Measurements from ENCODE around the gene SYCP2L. TPM values are rescaled to one million over a fixed set of nuclear protein-coding genes. Genes with fewer than 3 reads are reported as not detected.

Gene SYCP2L
- polyA plus RNA-seq, 1 of the 3 experiments (the other 2 are of a cell fraction), result 0.82 TPM

DNA sequence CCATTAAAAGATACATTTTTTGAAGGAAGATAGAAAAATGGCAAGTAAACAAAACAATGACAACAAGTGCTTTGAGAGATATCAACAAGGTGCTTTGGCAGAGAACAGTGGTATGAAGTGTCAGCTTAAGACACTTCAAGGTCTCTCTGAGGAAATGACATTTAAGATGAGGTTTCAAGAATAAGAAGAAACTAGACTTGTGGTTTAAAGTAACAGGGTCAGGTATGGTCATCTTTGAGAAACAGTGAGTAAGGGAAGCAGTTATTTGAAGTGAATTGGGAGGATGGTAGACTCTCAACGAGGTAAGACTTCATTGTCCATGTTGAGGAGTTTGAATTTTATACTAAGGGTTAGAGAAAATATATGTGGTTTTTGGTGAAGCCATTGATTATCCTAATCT lies 77.8 kb downstream of the SYCP2L start (continued):
- TF ChIP-seq REST (IDR thresholded peaks at IDR 0.05; ENCODE audit: low read depth, low read length) (no peak), EP300 (IDR thresholded peaks at IDR 0.05; ENCODE audit: borderline replicate concordance in 1 of 2, low read depth in 1 of 2, low read length in 1 of 2) (no peak), TEAD4 (IDR thresholded peaks at IDR 0.05; ENCODE audit: borderline replicate concordance, insufficient read depth) (no peak), NRF1 (IDR thresholded peaks at IDR 0.05; ENCODE audit: low read depth, low read length) (no peak), GABPA (IDR thresholded peaks at IDR 0.05; ENCODE audit: low read depth) (no peak)

DNA sequence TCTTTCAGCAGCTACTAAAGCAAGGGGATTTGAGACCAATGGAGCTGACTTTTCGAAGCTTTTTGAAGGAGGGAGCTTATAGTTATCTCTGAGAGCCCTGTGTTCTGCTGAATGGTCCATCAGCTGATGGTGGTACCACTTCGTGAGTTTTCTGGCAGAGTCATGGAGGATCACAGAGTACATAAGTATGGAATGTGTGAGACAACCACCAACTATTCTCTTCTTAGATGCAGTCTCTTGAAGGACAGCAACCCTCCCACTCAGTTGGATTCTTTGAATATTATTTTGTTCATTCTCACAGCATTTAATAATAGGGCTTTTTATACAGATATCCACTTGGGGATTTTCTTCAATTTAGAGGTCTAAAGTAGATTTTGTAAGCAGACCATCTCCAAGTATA lies 81.9 kb downstream of the SYCP2L start:
- 29% methylated on average over 2 of the region's 2 CpGs for WGBS (ENCODE audit: low lambda C conversion rate)
- Histone ChIP-seq H3K27me3 (ENCODE audit: insufficient read depth) (no peaks in the 10 kb centered on the region), H3K9me3 (peaks cover 12% of the 10 kb centered on the region), H3K27ac (ENCODE audit: low read depth in 2 of 2, low read length in 1 of 2) (peak overlapping the region in 1 of 2 experiments; percentile 30; a peak in 1 of 4 replicates), H3K9ac (no peak overlapping the region), H3K4me2 (no peak overlapping the region), H3K36me3 (replicated peaks in 1 of 2; ENCODE audit: control insufficient read depth in 1 of 2, insufficient read depth in 2 of 2, low read length in 1 of 2) (peaks cover 0 to 8% of the 10 kb centered on the region in 2 experiments), H3K79me2 (ENCODE audit: insufficient read depth) (no peaks in the 10 kb centered on the region), H3F3A (replicated peaks; ENCODE audit: insufficient read depth) (no peaks in the 10 kb centered on the region), H2AFZ (ENCODE audit: low read depth) (no peak overlapping the region), H4K20me1 (ENCODE audit: insufficient read depth) (no peaks in the 10 kb centered on the region), H3K4me3 (ENCODE audit: low read depth in 2 of 2, low read length in 1 of 2) (no peak overlapping the region), H3K9me2 (no peaks in the 10 kb centered on the region), H3K4me1 (ENCODE audit: control insufficient read depth in 1 of 2, insufficient read depth in 2 of 2, low read depth in 1 of 2, low read length in 1 of 2) (no peaks in the 10 kb centered on the region)
- no peak for DNase-seq
- ChIA-PET POLR2A (no interaction called here), CTCF (interaction anchor here (1.1 kb wide), 1 partner anchor 75 kb away, joined by 3 read pairs; the partner anchor contains the start of gene ELOVL2)
- no peak for TF ChIP-seq POLR2AphosphoS5 (IDR thresholded peaks at IDR 0.05; ENCODE audit: low read depth, low read length)
- TF ChIP-seq, protein P1, sequence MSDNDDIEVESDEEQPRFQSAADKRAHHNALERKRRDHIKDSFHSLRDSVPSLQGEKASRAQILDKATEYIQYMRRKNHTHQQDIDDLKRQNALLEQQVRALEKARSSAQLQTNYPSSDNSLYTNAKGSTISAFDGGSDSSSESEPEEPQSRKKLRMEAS (IDR thresholded peaks at IDR 0.05; ENCODE audit: low read depth), result no peak
- no peak for TF ChIP-seq EZH2phosphoT487 (IDR thresholded peaks at IDR 0.05; ENCODE audit: borderline replicate concordance, low read depth)
- TF ChIP-seq, protein P2, sequence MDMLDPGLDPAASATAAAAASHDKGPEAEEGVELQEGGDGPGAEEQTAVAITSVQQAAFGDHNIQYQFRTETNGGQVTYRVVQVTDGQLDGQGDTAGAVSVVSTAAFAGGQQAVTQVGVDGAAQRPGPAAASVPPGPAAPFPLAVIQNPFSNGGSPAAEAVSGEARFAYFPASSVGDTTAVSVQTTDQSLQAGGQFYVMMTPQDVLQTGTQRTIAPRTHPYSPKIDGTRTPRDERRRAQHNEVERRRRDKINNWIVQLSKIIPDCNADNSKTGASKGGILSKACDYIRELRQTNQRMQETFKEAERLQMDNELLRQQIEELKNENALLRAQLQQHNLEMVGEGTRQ (IDR thresholded peaks at IDR 0.05; ENCODE audit: borderline replicate concordance, low read depth, low read length), result no peak
- TF ChIP-seq MEF2A (IDR thresholded peaks at IDR 0.05; ENCODE audit: borderline replicate concordance, low read depth), result no peak
- no peak for TF ChIP-seq NRF1 (IDR thresholded peaks at IDR 0.05; ENCODE audit: low read depth, low read length)
- TF ChIP-seq TAF1 (IDR thresholded peaks at IDR 0.05; ENCODE audit: borderline replicate concordance, low read depth, low read length), result no peak
- no peak for TF ChIP-seq ELF1 (IDR thresholded peaks at IDR 0.05)
- TF ChIP-seq CTCF (IDR thresholded peaks at IDR 0.05), result no peak
- TF ChIP-seq FOXM1 (IDR thresholded peaks at IDR 0.05; ENCODE audit: low read depth), result no peak
- TF ChIP-seq SMC3 (IDR thresholded peaks at IDR 0.05; ENCODE audit: low read depth, low read length), result no peak

Data from SK-N-SH (cell line).